NCI-H1417 (cell line): ENCODE data around the gene ERBB4.
"Not testable (repeated sequence)": the region's sequence is repeated elsewhere in the genome, so short reads cannot be mapped to it uniquely, and the experiment has no call there.

Experiments used
- DNase-seq, 3 experiments: peaks; one replicate each; lab custom pipeline; 2025; lab: John Stamatoyannopoulos, UW

The ERBB4 gene

GRCh38 chr2:211724933-211725332 is 813.7 kb downstream of the ERBB4 start:
- no peak for DNase-seq

DNA sequence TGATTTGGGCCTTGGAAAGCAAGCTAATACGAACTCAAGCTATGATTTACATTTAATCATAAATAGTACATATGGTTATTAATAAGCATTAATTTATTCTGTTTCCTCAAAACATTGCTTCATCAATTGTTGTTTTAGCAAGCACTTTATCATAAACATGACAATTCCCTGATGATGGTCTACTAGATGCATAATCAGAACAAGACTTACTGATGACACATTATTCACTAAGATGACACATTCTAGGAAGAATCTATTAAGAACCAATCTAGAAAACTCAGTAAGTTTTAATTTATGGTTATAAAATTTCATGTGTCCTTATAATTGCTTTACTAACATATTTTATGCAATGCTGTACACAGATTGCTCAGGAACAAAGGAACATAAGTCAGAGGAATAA is 815.2 kb downstream of the ERBB4 start:
- peak in 1 of 3 experiments; percentile 43 for DNase-seq

DNA sequence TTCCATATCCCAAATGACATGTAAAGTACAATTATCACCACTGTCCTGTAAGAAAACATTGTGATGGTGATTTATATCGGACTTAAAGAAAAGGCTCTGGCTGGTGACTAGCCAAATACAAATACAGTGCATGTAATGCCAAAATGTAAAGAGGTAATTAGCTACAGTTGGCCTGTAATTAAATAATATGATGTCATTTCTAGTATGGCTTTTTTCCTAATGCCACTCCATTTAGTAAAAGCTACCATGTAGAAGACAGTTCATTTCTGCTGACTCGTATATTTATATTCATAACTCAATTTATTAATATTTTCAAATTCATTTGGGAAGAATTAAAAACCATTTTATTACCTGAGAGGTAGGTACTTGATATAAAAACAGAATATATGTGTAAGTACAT is 815.7 kb downstream of the ERBB4 start:
- peak in 2 of 3 experiments; percentile 34 to 84 for DNase-seq

GRCh38 chr2:211721874-211722273 is 816.7 kb downstream of the ERBB4 start:
- not testable (repeated sequence) for DNase-seq

GRCh38 chr2:211709389-211709788 is 829.2 kb downstream of the ERBB4 start:
- DNase-seq = no peak

- DNase-seq = peak in 1 of 3 experiments; percentile 5
These were observed 845.9 kb downstream of the ERBB4 start for GRCh38 chr2:211692689-211693088.

DNA sequence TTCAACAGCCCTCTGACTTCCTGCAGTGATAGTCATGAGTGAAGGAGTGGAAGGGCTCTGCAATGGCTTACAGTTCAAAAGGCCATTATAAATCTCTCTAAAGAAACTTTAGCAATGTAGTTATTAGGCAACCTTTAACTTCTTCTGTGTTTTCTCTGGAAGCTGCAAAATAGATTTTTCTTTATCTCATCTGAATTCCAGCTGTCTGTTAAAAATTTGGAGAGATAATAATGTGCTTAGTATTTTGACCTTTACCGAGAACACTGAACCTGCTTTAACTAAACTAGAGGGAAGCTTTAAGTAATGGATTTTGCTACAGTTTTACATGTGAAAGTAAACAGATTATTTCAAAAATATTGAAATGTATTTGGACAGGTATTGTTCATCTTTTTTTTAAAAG is 847.9 kb downstream of the ERBB4 start:
- no peak for DNase-seq

- no peak for DNase-seq
These were observed 850.4 kb downstream of the ERBB4 start for GRCh38 chr2:211688196-211688595.

- DNase-seq = peak in 1 of 3 experiments; percentile 8
These were observed 863.9 kb downstream of the ERBB4 start for GRCh38 chr2:211674715-211675114.

GRCh38 chr2:211673133-211673905 is 865.3 kb downstream of the ERBB4 start:
- no peak for DNase-seq

GRCh38 chr2:211671977-211672376 is 866.6 kb downstream of the ERBB4 start:
- no peak for DNase-seq

DNA sequence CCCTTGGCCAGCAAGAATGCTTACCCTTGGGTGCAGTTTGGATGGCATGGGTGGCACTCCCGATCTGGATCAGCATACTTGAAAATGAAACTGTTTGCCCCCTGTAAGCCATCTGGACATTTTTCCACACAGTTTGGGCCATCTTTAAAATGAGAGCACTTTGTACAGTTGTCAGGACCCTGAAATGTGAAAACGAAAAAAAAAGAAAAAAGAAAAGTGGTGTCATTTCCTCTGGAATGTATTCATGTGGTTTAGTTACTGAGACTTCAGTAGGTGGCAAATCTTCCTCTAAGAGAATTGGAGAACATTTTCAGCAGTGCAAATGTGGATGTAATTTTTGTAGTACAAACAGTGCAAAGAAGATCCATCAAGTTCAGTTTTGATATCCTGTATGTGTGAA is 873.3 kb downstream of the ERBB4 start:
- DNase-seq = no peak

GRCh38 chr2:211664321-211664720 is 874.3 kb downstream of the ERBB4 start:
- DNase-seq = no peak

DNA sequence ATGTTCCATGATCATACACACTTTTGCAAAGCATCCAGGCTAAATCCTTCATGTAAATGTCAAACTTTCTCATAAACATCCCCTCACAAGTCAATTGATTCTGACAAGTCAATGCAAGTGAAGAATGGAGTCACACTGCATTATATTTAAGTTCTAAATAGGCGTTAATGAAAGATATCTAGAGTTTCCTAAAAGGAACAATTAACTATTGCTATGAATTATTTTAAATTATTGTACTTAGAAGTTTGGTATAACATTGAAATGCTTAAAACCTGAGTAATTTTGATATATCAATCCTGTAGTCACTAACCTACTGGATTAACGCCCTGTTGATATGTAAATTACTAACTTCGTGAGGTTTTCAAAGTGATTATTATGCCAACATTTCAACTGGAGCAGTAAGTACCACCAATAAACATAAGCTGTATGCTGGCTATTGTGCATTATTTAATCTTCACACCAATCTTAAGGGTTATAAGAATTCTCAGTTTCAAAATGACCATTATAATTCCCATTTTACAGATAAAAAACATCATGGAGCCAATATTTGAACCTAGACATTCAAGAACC is 884.3 kb downstream of the ERBB4 start:
- no peak for DNase-seq

GRCh38 chr2:211652327-211652726 is 886.3 kb downstream of the ERBB4 start:
- peak in 1 of 3 experiments; percentile 58 for DNase-seq

DNA sequence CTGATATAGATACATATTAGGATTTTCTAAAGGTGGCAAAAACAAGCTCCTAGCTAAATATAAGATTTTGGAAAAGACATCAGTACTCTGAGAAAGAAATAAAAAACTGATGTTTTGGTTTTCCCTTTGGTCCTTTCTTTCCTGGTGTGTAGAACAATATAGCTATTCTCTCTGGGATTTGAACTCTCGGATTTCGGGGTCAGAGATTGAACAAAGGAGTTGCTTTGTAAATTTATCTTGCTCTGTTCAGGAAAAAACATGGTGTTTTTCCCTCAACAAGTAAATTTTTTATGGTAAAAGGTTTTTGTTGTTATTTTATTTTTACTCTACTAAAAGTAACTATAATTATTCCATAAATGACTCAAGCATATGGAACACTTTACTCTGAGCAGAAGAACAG is 889.3 kb downstream of the ERBB4 start:
- DNase-seq = no peak

DNA sequence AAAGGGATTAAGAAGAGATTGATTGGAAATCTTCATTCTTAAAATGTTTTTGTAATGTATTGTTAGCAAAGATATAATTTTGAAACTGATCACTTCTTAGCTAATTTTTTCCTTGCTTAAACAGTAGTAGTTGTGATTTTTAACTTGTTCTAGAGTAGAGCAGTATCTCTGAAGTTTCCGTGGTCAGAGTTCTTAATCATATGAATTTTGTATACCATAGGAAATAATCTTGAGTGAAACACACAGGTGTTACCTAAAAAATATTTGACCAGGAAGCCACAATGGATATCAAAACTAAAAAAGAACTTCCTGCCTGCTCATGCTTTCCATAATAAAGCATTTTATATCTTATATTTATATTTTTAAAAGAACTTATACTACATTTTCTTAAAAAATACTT is 907.1 kb downstream of the ERBB4 start:
- no peak for DNase-seq

- DNase-seq = peak in 1 of 3 experiments; percentile 5
These were observed 915.5 kb downstream of the ERBB4 start for GRCh38 chr2:211623096-211623495.

DNA sequence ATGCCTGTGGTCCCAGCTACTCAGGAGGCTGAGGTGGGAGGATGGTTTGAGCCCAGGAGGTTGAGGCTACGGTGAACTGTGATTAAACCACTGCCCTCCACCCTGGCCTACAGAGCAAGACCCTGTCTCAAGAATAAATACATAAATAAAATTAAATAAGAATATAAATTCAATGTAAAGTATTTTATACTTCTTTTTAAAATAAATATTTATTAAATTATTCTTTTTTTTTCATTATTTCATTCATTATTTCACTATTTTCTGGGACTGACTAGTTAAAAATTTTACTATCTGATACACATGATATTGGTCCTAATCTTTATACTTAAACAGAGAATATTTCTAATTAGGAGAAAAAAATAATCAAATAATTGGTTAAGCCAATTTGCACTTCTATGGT is 917.6 kb downstream of the ERBB4 start:
- DNase-seq = no peak

GRCh38 chr2:211617803-211618202 is 920.8 kb downstream of the ERBB4 start:
- DNase-seq = no peak

DNA sequence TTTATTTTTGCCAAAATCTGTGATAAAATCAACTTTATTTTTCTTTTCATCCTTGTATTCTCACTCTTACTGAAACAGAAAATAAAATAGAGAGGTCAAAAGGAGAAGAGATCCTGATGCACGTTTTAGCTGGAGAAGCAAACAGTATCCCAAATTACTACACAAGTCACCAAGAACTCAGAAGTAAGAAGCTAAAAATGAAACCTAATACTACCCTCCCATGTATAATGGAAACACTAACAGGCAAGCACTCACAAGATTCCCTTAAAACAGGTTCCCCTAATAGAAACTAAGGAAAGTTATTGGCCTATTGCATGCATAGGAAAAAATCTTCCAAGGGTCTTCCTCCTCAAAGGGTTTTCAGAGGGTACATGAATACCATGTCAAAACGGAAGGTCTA is 927.0 kb downstream of the ERBB4 start:
- no peak for DNase-seq

GRCh38 chr2:211611061-211611518 is 927.5 kb downstream of the ERBB4 start:
- peak in 1 of 3 experiments; percentile 44 for DNase-seq

- no peak for DNase-seq
These were observed 929.5 kb downstream of the ERBB4 start for GRCh38 chr2:211609127-211609526.

- DNase-seq = peak in 1 of 3 experiments; percentile 6
These were observed 939.5 kb downstream of the ERBB4 start for GRCh38 chr2:211599146-211599545.
